CD4-positive, alpha-beta T cell treated with Interleukin-10 for 1 hour (primary cell): Measurements from ENCODE around the gene CCND1.
A peak's percentile ranks its signal among the peaks of the same experiment; 100 is the strongest.

Experiments used
- DNase-seq: peaks from one replicate; pipeline ENCODE4 v3.0.0-alpha.2; 2020

CCND1 gene

GRCh38 chr11:69640995-69641581, at the start of gene CCND1:
CCND1 (plus strand) TSS chr11:69641156; CDS start chr11:69641314, 158 bp downstream.
- DNase-seq: peak; percentile 50

- DNase-seq: no peak
Observed at GRCh38 chr11:69592986-69593650, 47.8 kb upstream of the CCND1 start.

- no peak for DNase-seq
Observed at GRCh38 chr11:69593851-69594250, 47.1 kb upstream of the CCND1 start.

GRCh38 chr11:69594481-69594880, 46.5 kb upstream of the CCND1 start:
- DNase-seq: no peak

GRCh38 chr11:69595805-69596665, 44.9 kb upstream of the CCND1 start:
- no peak for DNase-seq

- no peak for DNase-seq
Observed at GRCh38 chr11:69598147-69598546, 42.8 kb upstream of the CCND1 start.

- DNase-seq: no peak
Observed at GRCh38 chr11:69599502-69599901, 41.5 kb upstream of the CCND1 start.

- no peak for DNase-seq
Observed at GRCh38 chr11:69600001-69600400, 41.0 kb upstream of the CCND1 start.

- DNase-seq: no peak
Observed at GRCh38 chr11:69601011-69601975, 39.7 kb upstream of the CCND1 start.

GRCh38 chr11:69603111-69603836, 37.7 kb upstream of the CCND1 start:
- no peak for DNase-seq

GRCh38 chr11:69604055-69604454, 36.9 kb upstream of the CCND1 start:
- DNase-seq: no peak

GRCh38 chr11:69605737-69606526, 35.0 kb upstream of the CCND1 start:
- DNase-seq: no peak

GRCh38 chr11:69609351-69609750, 31.6 kb upstream of the CCND1 start:
- no peak for DNase-seq

GRCh38 chr11:69611548-69612526, 29.1 kb upstream of the CCND1 start:
- no peak for DNase-seq

GRCh38 chr11:69613594-69613993, 27.4 kb upstream of the CCND1 start:
- no peak for DNase-seq

GRCh38 chr11:69614085-69614484, 26.9 kb upstream of the CCND1 start:
- no peak for DNase-seq

- no peak for DNase-seq
Observed at GRCh38 chr11:69615545-69616278, 25.2 kb upstream of the CCND1 start.

- DNase-seq: no peak
Observed at GRCh38 chr11:69617220-69617619, 23.7 kb upstream of the CCND1 start.

GRCh38 chr11:69617682-69618081, 23.3 kb upstream of the CCND1 start:
- no peak for DNase-seq
